Large intestine (tissue), 3 donors: ENCODE measurements around the gene STK17B. TPM values are rescaled to one million over a fixed set of nuclear protein-coding genes. Genes with fewer than 3 reads are reported as not detected.
"Not testable (repeated sequence)": the region's sequence is repeated elsewhere in the genome, so short reads cannot be mapped to it uniquely, and the experiment has no call there.

Source experiments
- DNase-seq, 2 donors: peaks; one replicate each; pipeline versions ENCODE4 v3.0.0 to v3.0.0-alpha.2; 2013
- H3K27ac ChIP-seq: one replicate; pipeline ENCODE4 v1.5.1; 2013; ENCODE audit warnings: low read length
- H3K27me3 ChIP-seq: 2 replicates; pipeline ENCODE4 v1.6.1; 2013; ENCODE audit warnings: low read length; ENCODE audit not compliant: control insufficient read depth, insufficient read depth
- H3K36me3 ChIP-seq: 2 replicates; pipeline ENCODE4 v1.6.1; 2013; ENCODE audit warnings: low read length; ENCODE audit not compliant: control insufficient read depth, insufficient read depth
- H3K4me1 ChIP-seq: one replicate; pipeline ENCODE4 v1.6.1; 2013; ENCODE audit warnings: low read length; ENCODE audit not compliant: control insufficient read depth, insufficient read depth
- H3K4me3 ChIP-seq: one replicate; pipeline ENCODE4 v1.5.1; 2013; ENCODE audit warnings: low read length
- H3K9me3 ChIP-seq: one replicate; pipeline ENCODE4 v1.6.1; 2013; ENCODE audit warnings: mild to moderate bottlenecking, low read depth, low read length, moderate library complexity; ENCODE audit not compliant: control insufficient read depth
- WGBS: methylation state at CpG from one replicate; pipeline ENCODE4 v1.1.5; 2013; ENCODE audit warnings: low lambda C conversion rate; ENCODE audit not compliant: insufficient coverage; 5-methylcytosine and 5-hydroxymethylcytosine counted together
- polyA plus RNA-seq: library from polyadenylated mRNA; unstranded; fragments of 120-200 nt; gene quantifications from one replicate; pipeline ENCODE4 v1.2.1, GENCODE V29; 2013

Gene STK17B
- polyA plus RNA-seq, 1 donor, result 14.3 TPM

- Histone ChIP-seq H3K4me1 (no peaks in the 10 kb centered on the region), H3K36me3 (no peaks in the 10 kb centered on the region), H3K9me3 (no peaks in the 10 kb centered on the region), H3K27me3 (no peaks in the 10 kb centered on the region), H3K27ac (no peak overlapping the region), H3K4me3 (no peak overlapping the region)
- WGBS, result no CpG with 5 or more reads among the region's 1 CpG
- no peak for DNase-seq
Measured at GRCh38 chr2:196206804-196207203, 35.4 kb upstream of the STK17B start.

GRCh38 chr2:196205881-196206435 lies 34.6 kb upstream of the STK17B start:
- no peak overlapping the region for H3K27ac ChIP-seq
- no peak overlapping the region for H3K4me3 ChIP-seq
- no peaks in the 10 kb centered on the region for H3K4me1 ChIP-seq
- no peaks in the 10 kb centered on the region for H3K36me3 ChIP-seq
- H3K27me3 ChIP-seq, result no peaks in the 10 kb centered on the region
- no peaks in the 10 kb centered on the region for H3K9me3 ChIP-seq
- no peak for DNase-seq

- Histone ChIP-seq H3K27me3 (no peaks in the 10 kb centered on the region), H3K36me3 (no peaks in the 10 kb centered on the region), H3K27ac (no peak overlapping the region), H3K4me3 (no peak overlapping the region), H3K4me1 (no peaks in the 10 kb centered on the region), H3K9me3 (no peaks in the 10 kb centered on the region)
- no peak for DNase-seq
- WGBS, result 100% methylated on average over 1 of the region's 5 CpGs
Measured at GRCh38 chr2:196205011-196205766, 33.8 kb upstream of the STK17B start.

GRCh38 chr2:196201229-196202009 lies 30.0 kb upstream of the STK17B start:
- no peak overlapping the region for H3K4me3 ChIP-seq
- no peak for DNase-seq
- no peak overlapping the region for H3K27ac ChIP-seq
- H3K27me3 ChIP-seq, result no peaks in the 10 kb centered on the region
- no peaks in the 10 kb centered on the region for H3K4me1 ChIP-seq
- WGBS, result no CpG with 5 or more reads among the region's 5 CpGs
- no peaks in the 10 kb centered on the region for H3K9me3 ChIP-seq
- H3K36me3 ChIP-seq, result no peaks in the 10 kb centered on the region

DNA sequence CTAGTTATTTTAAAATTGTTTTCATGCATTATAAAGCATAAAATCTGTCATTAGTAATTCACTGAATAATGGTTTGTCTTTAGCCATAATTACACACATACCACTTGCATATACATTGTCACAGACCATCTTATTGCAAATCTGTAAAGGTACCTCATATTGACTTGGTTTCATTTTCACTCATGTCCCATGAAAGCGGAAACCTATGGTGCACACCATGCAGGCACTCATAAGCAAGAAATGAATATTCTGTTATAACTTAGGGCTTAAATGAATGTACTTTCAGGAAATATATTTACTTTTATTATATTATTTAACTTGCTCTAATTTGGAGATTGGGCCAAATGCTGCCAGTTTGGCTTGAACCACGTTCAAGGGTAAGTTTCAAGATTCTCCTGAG lies 29.2 kb upstream of the STK17B start:
- no peak overlapping the region for H3K27ac ChIP-seq

DNA sequence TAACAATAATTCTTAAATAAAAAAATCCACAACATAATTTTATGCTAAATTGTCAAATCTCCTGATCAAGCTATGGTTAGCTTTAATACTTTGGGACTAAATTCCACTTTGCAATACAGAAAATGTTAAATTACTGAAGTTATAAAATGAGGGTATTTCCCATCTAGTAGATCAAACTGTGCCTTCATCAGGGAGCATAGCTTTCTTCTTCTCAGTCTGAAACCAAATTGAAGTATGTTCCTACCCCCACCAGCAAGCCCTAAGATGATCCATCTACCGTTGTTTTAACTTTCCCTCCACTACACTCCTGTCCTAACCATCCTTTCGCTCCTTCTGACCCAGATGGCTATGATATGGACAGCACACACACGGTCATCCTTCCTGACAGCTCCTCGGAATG lies 24.4 kb upstream of the STK17B start:
- no peak for DNase-seq
- Histone ChIP-seq H3K36me3 (no peaks in the 10 kb centered on the region), H3K27ac (no peak overlapping the region), H3K27me3 (no peaks in the 10 kb centered on the region), H3K4me1 (no peaks in the 10 kb centered on the region), H3K4me3 (no peak overlapping the region), H3K9me3 (no peaks in the 10 kb centered on the region)
- no CpG with 5 or more reads among the region's 4 CpGs for WGBS

More for the DNA sequence above, 29.2 kb upstream of the STK17B start:
- Histone ChIP-seq H3K27me3 (no peaks in the 10 kb centered on the region), H3K4me1 (no peaks in the 10 kb centered on the region), H3K9me3 (no peaks in the 10 kb centered on the region), H3K4me3 (no peak overlapping the region), H3K36me3 (no peaks in the 10 kb centered on the region)
- WGBS, result 100% methylated on average over 1 of the region's 2 CpGs
- no peak for DNase-seq

- no peaks in the 10 kb centered on the region for H3K27me3 ChIP-seq
- H3K4me1 ChIP-seq, result no peaks in the 10 kb centered on the region
- no peaks in the 10 kb centered on the region for H3K9me3 ChIP-seq
- H3K4me3 ChIP-seq, result no peak overlapping the region
- no peak for DNase-seq
- no peaks in the 10 kb centered on the region for H3K36me3 ChIP-seq
- H3K27ac ChIP-seq, result no peak overlapping the region
- 75% methylated on average over 3 of the region's 5 CpGs for WGBS
Measured at GRCh38 chr2:196195302-196195701, 23.9 kb upstream of the STK17B start.

DNA sequence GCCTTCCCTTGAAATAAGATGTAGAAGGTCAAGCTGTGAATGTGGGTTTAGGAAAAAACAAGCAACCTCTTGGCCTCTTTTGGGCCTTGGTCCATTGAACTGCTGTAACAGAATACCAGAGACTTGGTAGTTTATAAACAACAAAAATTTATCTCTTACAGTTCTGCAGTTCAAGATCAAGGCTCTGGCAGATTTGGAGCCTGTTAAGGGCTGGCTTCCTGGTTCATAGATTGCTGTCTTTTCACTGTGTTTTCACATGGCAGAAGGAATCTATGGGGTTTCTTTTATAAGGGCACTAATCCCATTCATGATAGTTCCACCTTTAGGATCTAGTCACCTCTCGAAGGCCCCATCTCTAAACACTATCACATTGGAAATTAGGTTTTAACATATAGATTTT lies 20.2 kb upstream of the STK17B start:
- H3K27me3 ChIP-seq, result no peaks in the 10 kb centered on the region
- H3K36me3 ChIP-seq, result no peaks in the 10 kb centered on the region
- H3K4me3 ChIP-seq, result no peak overlapping the region
- no CpG with 5 or more reads among the region's 1 CpG for WGBS
- H3K9me3 ChIP-seq, result no peaks in the 10 kb centered on the region
- no peak overlapping the region for H3K27ac ChIP-seq
- H3K4me1 ChIP-seq, result no peaks in the 10 kb centered on the region
- DNase-seq, result no peak

DNA sequence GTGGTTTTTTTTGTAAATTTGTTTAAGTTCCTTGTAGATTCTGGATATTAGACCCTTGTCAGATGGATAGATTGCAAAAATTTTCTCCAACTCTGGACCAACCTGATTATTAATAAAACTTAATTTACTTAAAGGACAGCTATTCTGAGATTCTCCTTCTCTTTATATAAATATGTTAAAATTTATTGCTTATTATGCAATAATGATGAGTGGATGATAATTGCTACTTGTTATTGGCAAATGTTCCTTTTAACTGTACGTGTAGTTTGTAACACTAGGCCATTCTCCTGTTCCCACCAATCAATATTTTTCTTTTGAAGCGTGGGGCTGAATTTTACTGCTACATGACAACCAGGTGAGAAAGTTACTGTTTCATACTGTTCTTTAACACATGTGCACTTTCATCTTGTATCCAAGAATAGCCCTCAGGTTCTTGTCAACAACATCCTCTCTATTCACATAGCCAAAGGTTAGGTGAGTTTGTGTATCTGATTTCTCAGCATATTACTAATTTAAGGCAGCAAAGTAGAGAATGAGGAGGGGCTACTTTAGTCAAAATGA lies 16.6 kb upstream of the STK17B start:
- no peak for DNase-seq
- Histone ChIP-seq H3K4me3 (no peak overlapping the region), H3K4me1 (no peaks in the 10 kb centered on the region), H3K9me3 (no peaks in the 10 kb centered on the region), H3K27ac (no peak overlapping the region), H3K36me3 (no peaks in the 10 kb centered on the region), H3K27me3 (no peaks in the 10 kb centered on the region)
- no CpG with 5 or more reads among the region's 2 CpGs for WGBS

- not testable (repeated sequence) for H3K4me1 ChIP-seq, DNase-seq, H3K9me3 ChIP-seq, H3K36me3 ChIP-seq, H3K27me3 ChIP-seq, H3K27ac ChIP-seq, H3K4me3 ChIP-seq
- WGBS, result no CpG with 5 or more reads among the region's 2 CpGs
Measured at GRCh38 chr2:196187175-196187700, 15.9 kb upstream of the STK17B start.
